AML-193 (cell line): ENCODE results near the gene TRAPPC12.
"Not testable (repeated sequence)": the region's sequence is repeated elsewhere in the genome, so short reads cannot be mapped to it uniquely, and the experiment has no call there.

Experiments
- DNase-seq, 2 experiments: peaks; one replicate each; lab custom pipeline; 2025; lab: John Stamatoyannopoulos, UW

TRAPPC12 gene

DNA sequence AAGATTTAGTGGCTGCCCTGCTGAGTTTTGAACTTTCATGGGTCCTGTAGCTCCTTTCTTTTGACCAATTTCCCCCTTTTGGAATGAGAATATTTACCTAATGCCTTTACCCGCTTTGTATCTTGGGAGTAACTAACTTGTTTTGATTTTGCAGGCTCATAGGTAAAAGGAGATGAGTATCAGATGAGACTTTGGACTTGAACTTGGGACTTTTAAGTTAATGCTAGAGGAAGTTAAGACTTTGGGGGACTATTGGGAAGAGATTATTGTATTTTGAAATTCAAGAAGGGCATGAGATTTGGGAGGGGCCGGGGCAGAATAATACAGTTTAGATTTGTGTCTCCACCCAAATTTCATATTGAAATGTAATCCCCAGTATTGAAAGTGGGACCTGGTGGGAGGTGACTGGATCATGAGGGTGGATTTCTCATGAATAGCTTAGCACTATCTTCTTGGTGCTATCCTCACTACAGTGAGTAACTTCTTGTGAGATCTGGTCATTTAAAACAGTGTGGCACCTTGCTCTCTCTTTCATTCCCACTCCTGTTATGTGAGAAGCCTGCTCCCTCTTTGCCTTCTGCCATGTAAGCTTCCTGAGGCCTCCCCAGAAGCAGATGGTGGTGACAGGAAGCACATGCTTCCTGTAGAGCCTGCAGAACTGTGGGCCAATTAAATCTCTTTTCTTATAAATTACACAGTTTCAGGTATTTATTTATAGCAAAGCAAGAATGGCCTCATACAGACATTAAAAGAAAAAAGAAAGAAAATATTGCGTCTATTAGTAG, 133.7 kb downstream of the TRAPPC12 start:
- DNase-seq, result no peak

- DNase-seq, result not testable (repeated sequence)
These were observed 135.9 kb downstream of the TRAPPC12 start for GRCh38 chr2:3515438-3515837.

DNA sequence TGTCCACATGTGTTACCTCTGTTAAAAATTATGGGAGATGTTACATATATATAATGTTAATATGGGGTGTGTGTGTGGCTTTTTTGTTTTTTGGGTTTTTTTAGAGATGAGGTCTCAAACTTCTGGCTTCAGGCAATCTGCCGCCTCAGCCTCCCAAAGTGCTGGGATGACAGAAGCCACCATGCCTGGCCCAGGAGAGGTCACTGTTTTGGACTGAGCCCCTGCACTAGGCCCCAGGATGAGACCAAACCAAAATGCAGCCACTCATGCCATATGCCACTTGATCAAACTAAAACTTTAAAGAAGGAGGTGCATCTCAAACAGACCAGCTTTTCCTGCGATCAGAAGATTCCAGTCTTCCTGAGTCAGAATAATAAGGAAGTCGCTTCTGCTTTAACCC, 137.3 kb downstream of the TRAPPC12 start:
- no peak for DNase-seq

DNA sequence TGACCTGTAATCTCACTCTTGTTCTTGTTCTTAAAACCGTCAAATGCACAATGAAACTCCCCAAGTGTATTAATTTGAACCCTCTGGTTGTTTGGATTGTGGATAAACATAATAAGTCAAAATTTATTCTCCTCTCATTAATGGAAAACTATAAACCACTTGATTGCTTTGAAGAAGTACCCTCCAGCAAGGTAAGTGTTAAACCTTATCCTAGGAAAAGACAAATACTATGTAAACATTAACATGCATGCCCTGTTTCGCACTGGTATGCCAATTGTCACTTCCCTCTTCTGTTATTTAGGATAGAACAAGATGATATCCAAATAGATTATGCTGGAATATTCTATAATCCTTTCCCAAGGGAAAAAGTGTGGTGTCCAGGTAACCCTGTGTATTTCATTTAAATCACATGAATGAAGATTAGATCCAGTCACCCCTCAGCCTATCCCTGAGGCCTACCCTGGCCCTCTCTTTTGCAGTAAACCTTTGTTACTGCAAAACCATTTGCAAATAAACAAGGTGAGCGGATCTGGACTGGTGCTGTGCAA, 138.5 kb downstream of the TRAPPC12 start:
- DNase-seq, result no peak

DNA sequence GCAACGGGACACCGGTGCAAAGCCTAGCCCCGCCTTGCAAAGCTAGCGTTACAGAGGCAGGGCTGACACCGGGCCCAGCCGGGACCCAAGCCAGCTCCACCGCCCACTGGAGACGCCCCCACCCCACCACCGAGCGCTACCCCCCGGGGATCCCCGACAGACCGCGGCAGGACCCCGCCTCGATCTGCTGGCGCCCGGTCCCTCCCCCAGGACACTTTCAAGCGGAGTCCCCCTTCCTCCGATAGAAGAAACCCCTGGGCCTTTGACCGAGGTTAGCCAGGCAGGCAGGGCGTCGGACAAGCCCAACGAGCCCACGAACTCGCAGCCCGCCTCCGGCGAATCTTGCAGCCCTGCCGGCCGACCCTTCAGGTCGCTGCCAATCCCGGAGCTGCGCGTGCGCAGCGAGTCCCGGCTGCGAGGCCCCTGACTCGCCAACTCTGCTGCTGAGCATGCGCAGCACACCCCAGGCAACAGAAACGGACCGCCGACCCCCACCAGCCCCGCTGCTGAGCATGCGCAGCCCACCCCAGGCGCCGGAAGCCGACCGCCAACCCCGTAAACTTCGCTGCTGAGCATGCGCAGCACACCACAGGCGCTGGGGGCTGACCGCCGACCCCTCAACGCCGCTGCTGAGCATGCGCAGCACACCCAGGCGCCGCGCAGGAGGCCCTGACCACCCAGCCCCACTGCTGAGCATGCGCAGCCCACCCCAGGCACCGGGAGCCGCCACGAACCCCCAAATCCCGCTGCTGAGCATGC, 139.2 kb downstream of the TRAPPC12 start:
- peak; percentile 92 to 93 for DNase-seq

- DNase-seq, result peak; percentile 46 to 69
These were observed 140.0 kb downstream of the TRAPPC12 start, which contains the start of gene ADI1 for GRCh38 chr2:3519255-3520205. ADI1 (minus strand) TSS chr2:3519531; CDS start chr2:3519487, 44 bp downstream.

DNA sequence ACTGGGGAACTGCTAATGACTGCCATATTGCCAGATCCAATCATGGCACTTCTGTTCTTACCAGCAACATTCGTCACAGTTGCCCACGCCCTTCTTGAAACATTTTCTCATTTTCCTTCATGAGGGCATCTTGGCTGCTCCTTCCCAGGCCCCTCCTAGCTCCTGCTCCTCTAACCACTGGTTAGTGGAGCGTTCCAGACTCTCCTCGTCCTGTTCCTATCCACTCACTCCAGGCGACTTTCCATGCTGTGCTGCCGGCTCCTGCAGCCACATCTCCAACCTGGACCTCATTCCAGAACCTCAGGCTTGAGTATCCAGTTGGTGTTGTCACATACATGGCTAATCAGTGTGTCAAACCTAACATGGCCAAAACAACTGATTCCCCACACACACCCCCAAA, 141.1 kb downstream of the TRAPPC12 start:
- no peak for DNase-seq

GRCh38 chr2:3522961-3523421, 143.5 kb downstream of the TRAPPC12 start:
- DNase-seq, result no peak

GRCh38 chr2:3523551-3524041, 144.1 kb downstream of the TRAPPC12 start:
- DNase-seq, result no peak

DNA sequence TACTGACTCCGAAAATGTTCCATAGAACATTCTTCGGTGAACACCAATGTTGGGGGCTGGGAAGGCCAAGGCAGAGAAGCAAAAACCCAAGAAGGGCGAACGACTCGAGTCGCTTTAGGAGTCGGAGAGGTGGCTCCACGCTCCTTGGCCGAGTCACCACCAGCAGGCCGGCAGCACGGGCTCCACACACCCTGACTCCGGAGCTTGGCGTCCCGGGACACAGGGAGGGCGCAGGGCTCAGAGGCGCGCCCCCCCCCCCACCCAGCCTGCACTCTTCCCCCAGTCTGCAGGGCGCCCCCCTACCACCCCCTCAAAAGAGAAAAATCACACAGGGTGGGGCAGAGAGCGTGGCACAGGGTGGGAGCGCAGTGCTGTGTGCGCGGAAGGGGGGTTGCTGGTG, 147.4 kb downstream of the TRAPPC12 start:
- no peak for DNase-seq

GRCh38 chr2:3527886-3528785, 148.6 kb downstream of the TRAPPC12 start:
- no peak for DNase-seq
